GM21825 (cell line): Measurements from ENCODE around the gene GCC2.
A peak's percentile ranks its signal among the peaks of the same experiment; 100 is the strongest.
"Not testable (repeated sequence)": the region's sequence is repeated elsewhere in the genome, so short reads cannot be mapped to it uniquely, and the experiment has no call there.

Experiments
- ATAC-seq: cut with Tn5 transposase; IDR thresholded peaks from one replicate; pipeline ENCODE4 v1.9.1; 2021; ENCODE audit warnings: mild to moderate bottlenecking, moderate library complexity; ENCODE audit not compliant: unreplicated experiment

The GCC2 gene

DNA sequence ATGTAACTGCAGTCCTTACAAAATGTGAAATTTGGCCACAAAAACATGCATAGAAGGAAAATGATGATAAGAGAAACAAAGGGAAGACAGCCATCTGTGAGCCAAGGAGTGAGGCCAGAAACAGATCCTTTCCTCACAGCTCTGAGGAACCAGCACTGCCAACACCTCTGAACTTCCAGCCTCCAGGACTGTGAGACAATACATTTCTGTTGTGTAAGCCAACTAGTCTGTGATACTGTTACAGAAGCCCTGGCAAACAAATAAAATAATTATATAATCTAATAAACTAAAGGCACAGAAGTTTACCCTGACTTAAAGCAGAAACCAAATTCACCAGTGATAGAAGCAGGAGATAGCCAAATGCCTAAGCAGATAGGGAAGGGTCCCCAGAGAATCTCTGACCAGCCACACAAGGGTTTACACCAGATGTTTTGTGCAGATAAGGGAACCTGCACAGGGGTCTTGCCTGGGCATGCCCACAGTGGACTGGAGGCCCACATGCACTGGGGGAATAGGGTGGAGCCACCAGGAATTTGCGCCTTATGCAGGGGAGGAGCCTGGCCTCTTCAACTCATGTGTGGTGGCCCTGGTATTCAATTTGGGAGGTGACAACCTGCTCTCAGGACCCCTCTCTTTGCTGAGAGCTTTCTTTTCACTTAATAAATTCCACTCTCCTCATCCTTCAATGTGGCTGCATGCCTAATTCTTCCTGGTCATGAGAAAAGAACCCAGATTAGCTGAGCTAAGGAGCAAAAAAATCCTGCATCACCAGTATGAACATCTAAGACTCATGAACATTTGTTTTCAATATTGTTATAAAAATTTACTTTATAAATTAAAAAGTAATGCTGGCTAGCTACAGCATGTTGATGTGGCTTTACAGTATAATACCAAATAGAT is 3.8 kb upstream of the GCC2 start:
- ATAC-seq, result no peak

DNA sequence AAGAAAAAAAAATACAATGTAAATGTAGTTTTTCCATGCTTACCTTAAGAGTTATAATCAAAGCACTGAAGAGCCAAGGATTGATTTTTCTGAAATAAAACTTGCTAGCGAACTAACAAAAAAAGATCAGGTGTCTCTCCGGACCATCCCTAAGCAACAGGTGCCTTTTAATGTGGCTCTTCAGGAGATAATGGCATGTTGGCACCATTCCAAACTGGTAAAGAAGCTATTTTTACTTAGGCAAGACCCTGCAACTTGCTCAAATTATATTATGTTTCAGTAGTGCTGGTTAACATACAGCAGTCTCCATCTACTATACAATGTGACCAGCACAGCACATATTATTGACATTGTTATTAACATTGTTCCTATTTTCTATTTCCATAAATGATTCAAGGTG is 2.3 kb upstream of the GCC2 start:
- ATAC-seq, result no peak

DNA sequence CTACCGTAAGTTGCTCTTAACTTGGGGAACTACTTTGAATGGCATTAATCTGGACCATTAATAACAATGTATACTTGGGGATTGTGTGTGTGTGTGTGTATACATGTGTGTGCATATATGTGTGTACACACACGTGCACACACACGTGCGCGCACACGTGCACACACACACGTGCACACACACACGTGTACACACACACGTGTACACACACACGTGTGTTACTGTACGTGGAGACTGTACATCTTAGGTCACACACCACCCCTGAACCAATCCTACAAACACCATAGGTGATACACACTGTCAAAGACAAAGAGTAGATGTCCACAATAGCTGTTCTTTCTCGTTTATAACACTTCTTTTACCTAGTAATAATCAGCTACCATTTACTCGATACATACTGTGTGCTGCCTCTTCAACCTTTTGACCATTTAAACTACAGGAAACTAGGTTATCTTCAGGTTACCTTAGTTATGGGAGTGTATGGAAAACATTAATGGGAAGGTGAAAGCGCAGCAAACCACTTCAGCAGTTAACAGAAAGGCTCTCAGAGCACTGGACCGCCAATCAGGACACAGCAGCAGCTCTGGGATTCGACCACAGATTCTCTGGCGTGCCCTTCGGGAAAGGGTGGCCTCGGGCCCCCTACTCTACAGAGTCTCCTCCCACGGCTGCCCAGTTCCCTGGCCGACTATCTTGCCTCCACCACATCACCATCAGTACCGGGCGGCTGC is 894 bp upstream of the GCC2 start:
- no peak for ATAC-seq

DNA sequence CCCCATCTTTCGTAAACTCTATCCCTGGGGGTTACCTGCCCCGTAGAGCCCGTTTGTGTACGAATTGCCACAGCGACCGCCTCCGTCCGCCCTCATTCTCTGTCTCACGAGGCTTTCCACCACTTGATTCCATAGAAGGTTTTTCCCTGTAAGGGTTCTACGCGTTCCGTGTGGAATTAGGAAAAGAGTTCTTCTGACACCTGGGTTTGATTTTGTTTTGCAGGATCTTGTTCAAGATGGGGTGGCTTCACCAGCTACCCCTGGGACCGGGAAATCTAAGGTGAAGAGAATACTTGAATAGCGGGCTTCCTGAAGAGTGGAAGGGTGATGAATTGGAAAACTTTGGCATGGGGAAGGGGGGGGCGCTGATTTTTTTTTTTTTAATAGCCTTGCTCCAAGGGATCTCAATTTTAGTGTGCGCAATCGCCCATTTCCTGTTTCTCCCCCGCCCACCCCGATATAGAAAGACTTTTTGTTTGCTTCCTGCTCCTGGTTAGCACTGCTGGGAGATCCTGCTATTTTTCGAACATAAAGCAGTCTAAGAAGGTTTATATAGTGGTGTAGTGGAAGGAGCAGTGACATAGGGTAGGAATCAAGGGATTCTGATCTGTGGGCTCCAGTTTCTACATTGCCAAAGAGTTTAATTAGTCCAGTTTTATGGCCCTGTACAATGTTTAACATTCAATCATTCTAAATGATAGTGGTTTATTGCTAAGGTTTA is 564 bp downstream of the GCC2 start:
- peak; percentile 32 for ATAC-seq

DNA sequence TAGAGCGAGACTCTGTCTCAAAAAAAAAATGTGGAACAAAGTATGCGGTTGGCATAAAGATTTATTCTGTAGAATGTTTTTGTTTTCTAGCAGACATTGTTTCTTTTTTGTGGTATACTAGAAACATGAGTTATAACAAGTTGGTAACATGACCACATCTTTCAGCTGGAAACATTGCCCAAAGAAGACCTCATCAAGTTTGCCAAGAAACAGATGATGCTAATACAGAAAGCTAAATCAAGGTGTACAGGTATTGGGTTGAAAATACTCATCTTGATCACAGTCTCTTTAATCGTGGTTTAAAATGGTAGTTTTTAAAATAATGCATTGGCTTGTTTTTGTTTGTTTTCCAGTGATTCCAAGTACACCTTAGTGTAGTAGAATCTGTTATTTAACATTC is 1.9 kb downstream of the GCC2 start:
- ATAC-seq, result no peak

DNA sequence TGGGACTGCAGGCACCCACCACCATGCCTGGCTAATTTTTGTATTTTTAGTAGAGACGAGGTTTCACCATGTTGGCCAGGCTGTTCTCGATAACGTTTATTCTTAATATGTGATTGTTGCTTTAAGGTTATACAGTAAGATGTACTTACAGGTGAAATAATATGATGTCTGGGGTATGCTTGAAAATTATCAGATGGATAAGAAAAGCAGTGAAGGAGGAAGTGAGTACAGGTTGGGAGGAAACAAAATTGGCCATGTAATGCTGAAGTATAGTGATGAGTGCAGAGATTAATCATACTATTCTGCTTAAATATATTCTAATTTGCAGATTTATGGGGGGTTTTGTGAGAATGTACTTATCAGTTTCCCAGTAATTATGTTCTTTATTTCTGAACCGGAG is 3.0 kb downstream of the GCC2 start:
- no peak for ATAC-seq

DNA sequence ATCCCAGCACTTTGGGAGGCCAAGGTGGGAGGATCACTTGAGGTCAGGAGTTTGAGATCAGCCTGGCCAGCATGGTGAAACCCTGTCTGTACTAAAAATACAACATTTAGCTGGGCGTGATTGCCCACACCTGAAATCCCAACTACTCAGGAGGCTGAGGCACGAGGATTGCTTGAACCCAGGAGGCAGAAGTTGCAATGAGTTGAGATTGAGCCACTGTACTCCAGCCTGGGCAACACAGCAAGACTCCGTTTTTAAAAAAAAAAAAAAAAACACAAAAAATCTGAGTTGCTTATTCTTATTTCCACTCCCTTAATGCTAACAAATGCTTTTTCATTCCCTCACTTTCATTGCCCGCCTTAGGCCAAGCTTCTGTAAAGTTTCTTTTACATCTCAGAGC is 4.5 kb downstream of the GCC2 start:
- not testable (repeated sequence) for ATAC-seq

DNA sequence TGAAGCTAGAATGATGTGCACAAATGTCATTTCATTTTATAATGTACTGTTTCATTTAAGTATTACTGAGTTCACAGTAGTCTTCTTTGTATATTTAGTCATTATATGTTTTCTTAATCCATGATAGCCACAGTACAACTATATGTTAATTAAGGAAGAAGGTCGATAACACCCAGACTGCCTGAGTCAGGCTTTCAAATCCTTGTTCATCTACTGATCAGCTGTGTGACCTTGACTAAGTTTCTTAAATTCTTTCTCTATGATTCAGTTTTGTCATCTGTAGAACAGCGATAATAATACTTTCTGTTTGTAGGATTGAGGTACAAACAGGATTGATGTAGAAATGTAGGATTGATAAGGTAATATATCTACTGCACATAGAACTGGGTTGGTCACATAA is 5.4 kb downstream of the GCC2 start:
- no peak for ATAC-seq

DNA sequence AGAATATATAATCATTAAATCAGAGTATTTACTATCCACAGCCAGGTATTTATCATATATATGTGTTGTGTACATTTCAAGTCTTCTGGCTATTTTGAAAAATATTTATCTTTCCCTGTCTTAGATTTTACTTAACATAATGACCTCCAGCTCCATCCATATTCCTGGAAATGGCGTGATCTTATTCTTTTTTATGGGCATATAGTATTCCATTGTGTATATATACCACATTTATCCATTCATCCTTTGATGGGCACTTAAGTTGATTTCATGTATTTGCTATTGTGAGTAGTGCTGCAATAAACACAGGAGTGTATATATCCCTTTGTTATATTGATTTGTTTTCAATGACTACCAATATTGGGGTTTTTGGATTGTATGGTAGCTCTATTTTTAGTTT is 6.6 kb downstream of the GCC2 start:
- ATAC-seq, result no peak

DNA sequence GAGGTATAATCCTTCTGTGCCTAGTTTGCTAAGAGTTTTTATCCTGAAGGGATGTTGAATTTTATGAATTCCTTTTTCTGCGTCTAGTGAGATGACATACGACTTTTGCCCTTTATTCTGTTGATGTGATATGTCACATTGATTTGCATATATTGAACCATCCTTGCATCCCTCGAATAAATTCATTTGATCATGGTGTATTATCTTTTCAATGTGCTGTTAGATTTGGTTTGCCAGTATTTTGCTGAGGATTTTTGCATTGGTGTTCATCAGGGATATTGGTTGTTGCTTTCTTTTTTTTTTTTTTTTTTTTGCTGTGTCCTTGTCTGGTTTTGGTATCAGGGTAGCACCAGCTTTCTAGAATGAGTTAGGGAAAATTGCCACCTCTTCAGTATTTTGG is 9.1 kb downstream of the GCC2 start:
- no peak for ATAC-seq

DNA sequence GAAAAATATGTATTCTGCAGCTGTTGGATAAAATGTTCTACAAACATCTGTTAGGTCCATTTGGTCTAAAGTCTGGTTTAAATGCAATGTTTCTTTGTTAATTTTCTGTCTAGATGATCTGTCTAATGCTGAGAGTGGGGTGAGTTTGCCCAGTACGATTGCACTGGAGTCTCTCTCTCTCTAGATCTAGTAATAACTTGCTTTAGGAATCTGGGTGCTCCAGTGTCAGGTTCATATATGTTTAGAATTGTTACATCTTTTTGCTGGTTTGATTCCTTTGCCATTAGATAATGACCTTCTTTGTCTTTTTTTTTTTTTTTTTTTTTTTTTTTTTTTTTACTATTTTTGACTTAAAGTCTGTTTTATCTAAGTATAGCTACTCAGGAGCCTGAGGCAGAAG is 10.4 kb downstream of the GCC2 start:
- ATAC-seq, result no peak

DNA sequence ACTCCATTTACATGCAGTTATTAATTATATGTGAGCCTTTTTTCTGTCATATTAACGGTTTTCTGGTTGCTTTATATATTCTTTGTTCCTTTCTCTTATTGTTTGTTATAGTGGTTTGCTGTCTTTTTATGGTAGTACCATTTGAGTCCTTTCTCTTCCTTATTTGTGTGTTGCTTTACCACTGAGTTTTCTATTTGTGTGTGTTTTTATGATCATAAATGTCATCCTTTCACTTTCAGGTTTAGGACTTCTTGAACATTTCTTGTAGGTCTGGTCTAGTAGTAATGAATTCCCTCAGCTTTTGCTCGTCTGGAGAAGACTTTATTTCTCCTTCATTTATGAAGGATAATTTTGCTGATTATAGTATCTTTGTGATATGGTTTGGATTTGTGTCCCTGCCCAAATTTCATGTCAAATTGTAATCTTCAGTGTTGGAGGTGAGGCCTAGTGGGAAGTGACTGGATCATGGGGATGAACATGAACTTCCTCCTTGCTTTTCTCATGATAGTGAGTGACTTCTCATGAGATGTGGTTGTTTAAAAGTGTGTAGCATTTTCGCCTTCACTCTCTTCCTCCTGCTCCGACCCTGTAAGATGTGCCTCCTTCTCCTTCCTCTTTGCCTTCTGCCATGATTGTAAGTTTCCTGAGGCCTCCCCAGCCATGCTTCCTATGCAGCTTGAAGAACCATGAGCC is 11.5 kb downstream of the GCC2 start:
- peak; percentile 77 for ATAC-seq

DNA sequence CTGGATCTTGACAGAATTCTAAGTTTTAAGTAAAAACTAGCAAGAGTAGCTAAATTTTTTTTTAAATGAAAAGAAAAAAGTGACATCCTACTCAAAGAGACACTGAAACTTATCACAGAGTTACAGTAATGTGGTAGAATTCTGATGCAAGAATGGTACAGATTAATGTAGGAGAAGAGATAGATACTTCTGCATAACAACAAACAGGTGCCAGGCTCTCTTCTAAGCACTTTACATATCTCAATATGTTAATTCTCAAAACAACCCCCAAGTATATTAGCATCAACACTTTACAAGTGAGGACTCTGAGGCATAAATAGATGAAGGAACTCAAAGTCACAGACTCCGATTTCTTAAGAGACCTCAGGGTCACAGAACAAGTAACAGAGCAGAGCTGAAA is 28.1 kb downstream of the GCC2 start:
- ATAC-seq, result no peak

DNA sequence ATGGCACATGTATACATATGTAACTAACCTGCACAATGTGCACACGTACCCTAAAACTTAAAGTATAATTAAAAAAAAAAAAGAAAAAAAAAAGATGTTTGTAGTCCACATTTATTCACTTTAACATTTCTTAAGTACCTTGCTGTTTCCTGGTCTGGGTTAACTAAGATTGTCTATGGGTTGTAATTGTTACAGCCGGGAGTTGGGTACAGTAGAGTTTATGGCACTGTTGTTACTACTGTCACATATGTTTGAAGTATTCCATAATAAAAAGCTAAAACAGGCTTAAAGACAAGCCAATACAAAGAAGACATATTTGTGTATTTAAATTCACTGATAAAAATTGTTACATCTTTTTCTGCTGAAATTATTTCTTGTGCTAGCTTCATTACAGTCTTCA is 36.2 kb downstream of the GCC2 start:
- ATAC-seq, result no peak

DNA sequence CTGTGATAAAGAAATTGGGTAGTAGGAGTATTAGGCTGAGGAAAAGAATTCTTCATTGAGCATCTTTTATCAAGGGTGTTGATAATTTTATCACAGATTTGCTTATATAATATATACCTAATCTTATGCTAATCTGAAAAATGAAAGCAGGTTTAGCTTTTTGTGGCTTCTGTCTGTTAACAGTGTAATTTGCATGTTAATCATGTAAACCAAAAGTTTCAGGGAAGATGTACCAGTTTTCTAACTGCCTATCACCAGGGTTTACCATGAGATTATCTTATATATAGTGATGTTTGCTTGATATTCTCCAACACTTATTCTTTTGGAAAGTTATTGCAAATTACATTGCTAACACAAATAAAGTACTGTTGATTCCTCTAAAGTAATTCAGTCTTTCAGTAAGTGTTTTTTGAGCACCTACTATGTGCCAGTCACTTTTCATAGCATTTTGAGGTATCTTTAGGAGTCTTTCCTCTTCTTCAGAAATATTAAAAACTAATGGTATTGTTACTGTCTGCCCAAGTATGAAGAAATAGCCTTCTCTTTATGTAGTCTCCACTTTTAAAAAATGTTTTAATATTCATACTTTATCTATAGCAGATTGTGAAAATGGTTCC is 41.6 kb downstream of the GCC2 start:
- no peak for ATAC-seq

DNA sequence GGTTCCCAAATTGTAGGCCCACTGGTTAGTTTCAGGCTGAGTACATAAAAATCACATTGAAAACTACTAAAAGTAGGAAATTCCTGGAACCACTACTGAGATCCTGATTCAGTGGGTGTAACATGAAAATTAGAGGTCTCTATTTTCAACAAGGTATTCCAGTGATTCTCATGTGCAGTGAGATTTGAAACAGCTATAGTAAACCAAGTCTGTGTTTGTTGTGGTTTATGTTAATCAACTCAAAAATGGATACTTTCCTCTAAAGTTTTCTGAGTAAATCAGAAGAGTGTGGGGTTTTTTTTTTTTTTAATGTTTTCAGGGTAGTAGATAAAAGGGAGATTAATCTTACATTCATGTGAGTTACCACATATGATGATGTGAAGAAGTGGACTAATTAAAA is 42.8 kb downstream of the GCC2 start:
- no peak for ATAC-seq

DNA sequence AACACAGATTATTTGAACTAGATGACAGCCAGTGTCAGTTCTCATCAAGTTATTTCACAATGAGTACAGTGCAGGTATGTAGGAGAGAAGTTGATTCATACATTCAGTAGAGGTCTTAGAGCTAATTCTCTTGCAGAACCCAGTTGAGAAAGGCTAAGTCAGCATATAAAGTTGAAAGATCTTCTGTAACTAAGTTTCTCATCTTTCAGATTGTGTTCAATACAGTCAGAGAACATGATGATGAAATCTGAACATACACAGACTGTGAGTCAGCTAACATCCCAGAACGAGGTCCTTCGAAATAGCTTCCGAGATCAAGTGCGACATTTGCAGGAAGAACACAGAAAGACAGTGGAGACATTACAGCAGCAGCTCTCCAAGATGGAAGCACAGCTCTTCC is 43.4 kb downstream of the GCC2 start:
- no peak for ATAC-seq

DNA sequence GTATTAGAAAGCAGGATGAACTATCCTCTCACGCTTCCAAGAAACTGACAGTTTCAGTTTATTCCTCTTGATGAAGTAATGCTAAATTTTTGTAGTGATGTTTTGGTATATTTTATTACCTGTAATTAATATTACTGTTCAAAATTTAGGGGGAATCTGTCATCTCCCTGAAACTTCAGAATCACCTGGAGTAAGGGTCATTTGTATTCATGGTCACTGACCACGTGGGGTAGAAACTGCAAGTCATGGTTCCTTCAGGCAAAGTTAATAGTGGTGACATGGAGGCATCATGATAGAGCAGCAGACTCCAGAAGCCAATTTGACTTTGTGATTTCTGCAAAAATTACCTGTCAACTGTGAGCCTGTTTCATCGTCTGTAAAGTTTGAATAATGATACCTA is 47.2 kb downstream of the GCC2 start:
- not testable (repeated sequence) for ATAC-seq

DNA sequence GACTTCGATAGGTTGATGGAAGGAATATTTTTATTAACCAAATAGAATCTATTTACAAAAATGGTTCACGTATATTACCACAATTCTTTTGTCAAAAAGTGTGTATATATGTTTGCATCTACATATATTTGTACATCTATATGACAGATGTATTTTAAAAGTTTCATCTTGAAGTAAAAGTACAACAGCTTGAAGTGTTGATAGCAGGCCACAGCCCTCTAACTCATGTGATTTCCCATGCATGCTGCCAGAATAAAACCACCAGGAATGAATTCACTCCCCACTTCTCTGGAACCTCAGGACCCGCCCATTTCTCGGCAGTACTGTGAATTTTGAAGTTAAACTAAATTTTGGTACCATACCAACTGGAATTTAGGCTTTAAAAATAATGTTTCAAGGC is 58.6 kb downstream of the GCC2 start:
- ATAC-seq, result not testable (repeated sequence)

DNA sequence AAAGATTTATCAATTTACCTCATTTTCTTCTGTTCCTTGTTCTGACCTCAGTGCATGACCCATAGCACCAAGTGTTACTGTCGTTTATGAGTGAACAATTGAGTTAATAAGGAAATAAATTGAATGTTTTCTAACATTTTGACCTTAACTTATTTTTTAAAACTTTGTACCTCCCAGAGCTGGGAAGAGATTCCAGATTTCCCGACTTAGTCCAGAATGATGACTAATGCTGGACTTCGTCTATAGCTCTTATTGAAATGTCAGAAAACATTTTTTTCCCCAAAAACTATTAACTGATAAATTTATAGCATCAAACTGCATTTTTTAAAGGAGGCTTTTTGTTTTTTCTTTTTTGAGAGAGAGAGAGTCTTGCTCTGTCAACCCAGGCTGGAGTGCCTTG is 63.4 kb downstream of the GCC2 start:
- ATAC-seq, result not testable (repeated sequence)

DNA sequence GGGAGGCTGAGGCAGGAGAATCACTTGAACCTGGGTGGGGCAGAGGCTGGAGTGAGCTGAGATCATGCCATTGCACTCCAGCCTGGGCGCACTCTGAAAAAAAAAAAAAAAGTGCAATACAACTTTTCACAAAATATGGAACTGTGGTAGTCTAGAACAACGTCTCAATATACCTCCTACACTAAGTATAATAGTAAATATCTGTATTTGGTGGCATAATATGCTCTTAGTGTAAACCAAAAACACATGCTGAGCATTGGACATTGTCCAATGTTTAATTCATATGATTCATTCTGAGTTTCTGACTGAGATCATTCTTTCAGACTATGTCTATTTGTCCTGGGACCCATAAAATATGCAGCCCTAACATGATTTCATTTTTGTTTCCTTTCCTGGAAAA is 65.5 kb downstream of the GCC2 start:
- not testable (repeated sequence) for ATAC-seq
